Measurements from ENCODE around the gene AHCY.
"Not testable (repeated sequence)": the region's sequence is repeated elsewhere in the genome, so short reads cannot be mapped to it uniquely, and the experiment has no call there.

The AHCY gene

GRCh38 chr20:34252431-34253086, 50.6 kb downstream of the AHCY start:
- not testable (repeated sequence) for DNase-seq

DNA sequence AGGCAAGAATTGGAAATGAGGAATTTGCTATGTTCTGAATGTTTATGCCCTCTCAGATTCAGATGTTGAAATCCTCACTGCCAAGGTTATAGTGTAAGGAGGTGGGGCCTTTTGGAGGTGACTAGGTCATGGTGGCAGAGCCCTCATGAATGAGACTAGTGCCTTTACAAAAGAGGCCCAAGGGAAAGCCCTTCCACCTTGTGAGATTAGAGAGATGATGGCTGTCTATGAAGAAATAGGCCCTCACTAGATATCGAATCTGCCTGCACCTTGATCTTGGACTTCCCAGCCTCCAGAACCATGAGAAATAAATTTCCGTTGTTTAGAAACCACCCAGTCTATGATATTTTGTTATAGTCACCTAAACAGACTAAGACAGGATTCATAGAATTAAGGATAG, 51.5 kb downstream of the AHCY start:
- no peak for DNase-seq

DNA sequence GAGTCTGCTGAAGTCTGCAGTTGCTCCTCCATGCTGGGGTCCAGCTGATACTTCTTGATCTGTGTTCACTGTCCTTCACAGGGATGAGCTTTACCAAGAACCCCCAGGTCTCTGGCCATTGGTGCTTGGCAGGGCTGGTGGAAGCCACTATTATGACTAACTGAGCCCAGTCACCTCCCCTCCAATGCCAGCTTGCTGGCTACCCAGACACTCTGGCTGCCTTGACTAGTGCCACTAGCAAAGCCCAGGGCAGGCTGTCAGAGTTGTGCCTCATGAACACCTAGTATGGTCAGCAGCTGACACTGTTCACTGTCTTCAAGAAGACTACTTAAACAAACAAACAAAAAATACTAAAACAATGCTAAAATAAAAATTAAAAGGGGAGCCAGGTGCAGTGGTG, 53.1 kb downstream of the AHCY start:
- no peak for DNase-seq

DNA sequence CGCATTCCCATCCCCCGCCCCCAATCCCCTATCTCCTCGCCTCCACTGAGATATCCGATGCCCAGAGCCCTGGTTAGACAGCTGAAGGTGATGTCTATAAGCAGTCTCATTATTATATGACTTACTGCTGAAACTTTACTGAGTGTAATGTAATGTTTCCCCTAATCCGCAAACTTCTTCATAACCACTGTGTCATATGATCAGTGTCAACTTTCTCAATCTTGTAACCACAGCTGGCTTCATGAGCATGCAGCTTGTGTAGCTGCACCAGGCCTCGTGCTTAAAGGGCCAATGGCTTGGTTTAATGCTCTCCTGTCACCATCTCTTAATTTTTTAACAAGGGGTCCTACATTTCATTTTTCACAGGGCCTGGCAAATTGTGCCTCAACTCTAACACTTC, 53.9 kb downstream of the AHCY start:
- no peak for DNase-seq

DNA sequence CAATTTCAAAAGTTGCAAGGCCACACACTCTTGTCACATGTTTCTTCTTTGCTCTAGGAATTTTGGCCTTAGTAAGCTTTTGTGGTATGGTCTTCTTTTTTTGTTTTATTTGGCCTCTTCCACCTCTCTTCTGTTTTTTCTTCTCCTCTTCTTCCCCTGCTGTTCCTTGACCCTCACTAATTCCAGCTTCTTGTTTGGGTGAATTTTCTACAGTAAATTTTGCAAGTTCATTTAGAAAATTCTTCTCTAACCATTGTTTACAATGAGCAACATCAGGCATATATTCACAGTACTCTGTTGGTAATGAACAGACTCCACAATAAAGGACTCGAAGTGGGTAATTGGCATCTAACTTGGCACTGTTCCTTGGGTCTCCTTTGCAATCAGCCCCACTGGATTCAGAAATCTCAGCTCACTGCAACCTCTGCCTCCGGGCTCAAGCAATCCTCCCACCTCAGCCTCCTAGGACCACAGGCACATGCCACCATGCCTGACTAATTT, 57.0 kb downstream of the AHCY start:
- no peak for DNase-seq

GRCh38 chr20:34243377-34243776, 59.8 kb downstream of the AHCY start:
- no peak for DNase-seq

- DNase-seq: no peak
Observed at GRCh38 chr20:34242879-34243278, 60.3 kb downstream of the AHCY start.

DNA sequence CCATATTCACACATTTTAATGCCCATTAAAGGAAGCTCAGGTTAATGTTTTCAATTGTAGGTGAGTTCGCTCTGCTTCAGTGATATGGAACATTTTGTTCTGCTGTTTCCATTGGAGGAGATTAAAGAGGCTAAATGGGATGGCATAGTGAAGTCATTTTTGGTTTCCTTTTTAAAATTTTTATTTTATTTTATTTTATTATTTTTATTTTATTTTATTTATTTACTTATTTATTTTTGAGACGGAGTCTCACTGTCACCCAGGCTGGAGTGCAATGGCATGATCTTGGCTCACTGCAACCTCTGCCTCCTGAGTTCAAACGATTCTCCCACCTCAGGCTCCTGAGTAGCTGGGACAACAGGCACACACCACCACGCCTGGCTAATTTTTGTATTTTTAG, 61.1 kb downstream of the AHCY start:
- DNase-seq: not testable (repeated sequence)

DNA sequence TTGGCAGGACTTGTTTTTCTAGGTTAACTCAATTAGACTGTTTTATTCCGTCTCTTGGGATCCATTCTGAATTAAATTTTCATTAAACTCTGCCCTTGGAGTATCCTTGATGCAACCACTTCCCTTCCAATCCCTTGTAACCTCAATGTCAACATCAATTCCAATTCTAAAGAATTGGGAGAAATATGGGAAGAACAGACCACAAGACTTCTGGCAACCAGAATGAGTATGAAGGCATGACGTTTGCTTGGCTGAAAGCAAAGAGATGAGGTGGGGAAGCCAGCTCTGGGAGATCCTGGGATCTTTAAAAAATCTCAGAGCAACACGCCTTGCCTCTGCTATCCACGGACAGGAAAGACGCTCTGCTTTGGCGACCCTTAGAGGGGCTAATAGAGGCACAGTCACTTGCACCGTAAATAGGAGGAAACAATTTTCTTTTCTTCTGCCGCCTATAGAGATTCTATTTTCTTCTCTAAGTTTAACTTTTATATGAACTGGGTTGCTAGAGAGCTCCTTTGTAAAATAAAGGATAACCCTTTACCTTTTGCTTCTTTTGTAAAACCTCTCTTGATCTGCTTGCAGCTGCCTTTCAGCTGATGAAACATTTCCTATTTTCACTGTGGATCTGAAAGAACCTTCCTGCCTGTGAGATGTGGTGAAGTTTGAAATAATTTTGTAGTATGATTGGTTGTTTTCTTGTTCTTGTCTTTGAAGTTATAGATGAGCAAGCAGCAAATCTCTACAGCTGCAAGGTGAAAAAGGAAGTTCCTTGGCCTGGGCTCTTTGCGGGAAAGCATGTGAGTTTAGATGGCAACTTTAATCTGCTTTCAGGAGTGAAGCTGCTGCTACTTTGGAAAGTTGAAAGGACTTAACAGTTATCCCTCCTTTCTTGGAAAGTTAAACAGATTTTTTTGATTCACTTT, 62.2 kb downstream of the AHCY start, which contains the start of gene ASIP:
Gene ASIP (plus strand): TSS at position 731 of the 923 bp plus-strand sequence. CDS start 18,952 bp downstream, outside the sequence.
- no peak for DNase-seq

GRCh38 chr20:34240121-34240520, 63.0 kb downstream of the AHCY start:
- DNase-seq: no peak

GRCh38 chr20:34237942-34238341, 65.2 kb downstream of the AHCY start:
- DNase-seq: no peak

GRCh38 chr20:34235875-34236274, 67.3 kb downstream of the AHCY start:
- no peak for DNase-seq

GRCh38 chr20:34233687-34234086, 69.5 kb downstream of the AHCY start:
- DNase-seq: no peak

- no peak for DNase-seq
Observed at GRCh38 chr20:34232494-34233087, 70.6 kb downstream of the AHCY start.

- DNase-seq: no peak
Observed at GRCh38 chr20:34231634-34232033, 71.5 kb downstream of the AHCY start.
